ENCODE results near the gene PCSK4. TPM values are rescaled to one million over a fixed set of nuclear protein-coding genes. Genes with fewer than 3 reads are reported as not detected.

Gene PCSK4
- total and polyA plus RNA-seq, 2 of the 4 experiments (the other 2 are of a cell fraction), result 0.72 to 1.7 TPM

- H3K9ac ChIP-seq (ENCODE audit: low read depth, low read length), result no peak overlapping the region
- H3K4me3 ChIP-seq (ENCODE audit: insufficient read depth, low read depth, low read length), result no peak overlapping the region
- peaks cover 71% of the 10 kb centered on the region for H4K20me1 ChIP-seq (ENCODE audit: insufficient read depth, low read length)
- ATAC-seq (ENCODE audit: low read depth), result no peak
- no peak overlapping the region for H3K4ac ChIP-seq (ENCODE audit: low read depth, low read length)
- no peak overlapping the region for H2BK15ac ChIP-seq (ENCODE audit: low read depth, low read length)
- no peak overlapping the region for H4K8ac ChIP-seq (ENCODE audit: low read depth in 2 of 2, low read length in 2 of 2)
- H2BK120ac ChIP-seq (ENCODE audit: low read depth, low read length), result no peak overlapping the region
- 81% methylated on average over 7 of the region's 20 CpGs; no CpG with 5 or more reads in 1 of the 2 experiments for WGBS, 2 experiments (ENCODE audit: extremely low coverage in 2 of 2, insufficient read length in 1 of 2)
- dilution Hi-C loops (cut with HindIII; ENCODE audit: low sequenced_read_pairs, unreplicated experiment), result no loop called here
- peaks cover 7 to 51% of the 10 kb centered on the region in 2 experiments for H3K79me1 ChIP-seq (ENCODE audit: low read depth in 1 of 2, low read length in 2 of 2)
- in situ Hi-C loops (cut with MboI; ENCODE audit: low sequenced_read_pairs), result no loop called here
- H3K18ac ChIP-seq (ENCODE audit: low read depth, low read length), result no peak overlapping the region
- H3K9me1 ChIP-seq (ENCODE audit: insufficient read depth, low read length), result 0 out of 2 replicates have a peak, but pooled peaks cover 3% of the 10 kb centered on the region
- H3K4me2 ChIP-seq (ENCODE audit: low read depth, low read length), result no peak overlapping the region
- intact Hi-C loops (cut with micrococcal nuclease), result no loop called here
- no peak overlapping the region for H3K56ac ChIP-seq (ENCODE audit: extremely low read depth, insufficient read depth, low read length)
- H2BK5ac ChIP-seq (ENCODE audit: low read depth, low read length, poor library complexity, severe bottlenecking), result no peak overlapping the region
- POLR2A ChIA-PET (ENCODE audit: unreplicated experiment), result interaction anchor here (0.6 kb wide), 1 partner anchor 117 kb away, joined by 3 read pairs; no protein-coding TSS in a partner anchor
- no peak overlapping the region for H3K23ac ChIP-seq (ENCODE audit: low read depth, low read length)
- H4K5ac ChIP-seq (ENCODE audit: low read depth, low read length), result no peak overlapping the region
- H2AK5ac ChIP-seq (ENCODE audit: low read depth, low read length), result no peak overlapping the region
- peaks cover 42% of the 10 kb centered on the region for H3K27me3 ChIP-seq (ENCODE audit: control insufficient read depth, insufficient read depth, low read length)
- TF ChIP-seq FOS (IDR thresholded peaks at IDR 0.05; ENCODE audit: low read depth, low read length), result no peak
- TF ChIP-seq RFX5 (IDR thresholded peaks at IDR 0.05; ENCODE audit: low read depth, low read length), result no peak
- TF ChIP-seq MAFK (IDR thresholded peaks at IDR 0.05; ENCODE audit: low read depth, low read length), result no peak
- no peak for TF ChIP-seq USF2 (IDR thresholded peaks at IDR 0.05; ENCODE audit: low read depth, low read length)
- TF ChIP-seq BHLHE40 (IDR thresholded peaks at IDR 0.05; ENCODE audit: low read depth, low read length), result no peak
- TF ChIP-seq ELK1 (IDR thresholded peaks at IDR 0.05; ENCODE audit: borderline replicate concordance, low read depth, low read length), result no peak
- no peak for TF ChIP-seq CEBPB (IDR thresholded peaks at IDR 0.05; ENCODE audit: low read depth, low read length)
- no peak for TF ChIP-seq POLR2A (IDR thresholded peaks at IDR 0.05; ENCODE audit: low read depth, low read length)
- no peak for TF ChIP-seq RAD21 (IDR thresholded peaks at IDR 0.05; ENCODE audit: low read length)
- no peak for TF ChIP-seq CHD1 (IDR thresholded peaks at IDR 0.05; ENCODE audit: low read depth, low read length)
- no peak for TF ChIP-seq RCOR1 (IDR thresholded peaks at IDR 0.05; ENCODE audit: insufficient replicate concordance, low read length)
- no peak for TF ChIP-seq NFE2L2 (IDR thresholded peaks at IDR 0.05; ENCODE audit: low read depth, low read length)
- no peak for TF ChIP-seq CTCF (conservative IDR thresholded peaks at IDR 0.05; ENCODE audit: low read depth, low read length)
- no peak for TF ChIP-seq SMC3 (IDR thresholded peaks at IDR 0.05; ENCODE audit: low read depth, low read length)
- no peak for DNase-seq
- BruUV-seq (replicated peaks), result no TSS peak
- CTCF ChIA-PET, result interaction anchor here (0.6 kb wide), 1 partner anchor 19 kb away, joined by 4 read pairs; no protein-coding TSS in a partner anchor
- no peak overlapping the region for H2AFZ ChIP-seq (replicated peaks; ENCODE audit: low read length, poor library complexity)
- no peaks in the 10 kb centered on the region; the same call in 1 of the 2 replicates for H3K9me3 ChIP-seq (ENCODE audit: control insufficient read depth, insufficient read depth, low read length)
- no peak overlapping the region for H3K14ac ChIP-seq (replicated peaks; ENCODE audit: low read depth, low read length)
- H2AK9ac ChIP-seq (replicated peaks; ENCODE audit: low read depth, low read length, poor library complexity), result no peak overlapping the region
- no peak overlapping the region for H2BK20ac ChIP-seq (ENCODE audit: low read depth, low read length)
- peaks cover 9% of the 10 kb centered on the region for H3K36me3 ChIP-seq (ENCODE audit: control insufficient read depth, insufficient read depth, low read length)
- no peak overlapping the region for H3K27ac ChIP-seq (ENCODE audit: insufficient read depth, low read length)
- no peak overlapping the region for H4K91ac ChIP-seq (ENCODE audit: insufficient read depth, low read depth, low read length)
- H3K4me1 ChIP-seq (ENCODE audit: control insufficient read depth, insufficient read depth, low read length), result peaks cover 20% of the 10 kb centered on the region
These were observed 16.9 kb downstream of the PCSK4 start for GRCh38 chr19:1473085-1473851.

All from IMR-90 (cell line).